COLO829 (cell line): ENCODE results near the gene TMEM150A.
"Not testable (repeated sequence)": the region's sequence is repeated elsewhere in the genome, so short reads cannot be mapped to it uniquely, and the experiment has no call there.

Experiments used
- DNase-seq: peaks from one replicate; pipeline ENCODE4 v3.0.0; 2012; ENCODE audit warnings: low spot score

The TMEM150A gene

GRCh38 chr2:85602476-85603234, at the start of gene TMEM150A:
TSS of gene TMEM150A (minus strand) at chr2:85602698. CDS start at chr2:85601948, 750 bp downstream.
- peak; percentile 81 for DNase-seq

GRCh38 chr2:85652056-85652455, 49.6 kb upstream of the TMEM150A start:
- no peak for DNase-seq

GRCh38 chr2:85651097-85651496, 48.6 kb upstream of the TMEM150A start:
- no peak for DNase-seq

- no peak for DNase-seq
Observed at GRCh38 chr2:85650456-85650855, 48.0 kb upstream of the TMEM150A start.

- DNase-seq: no peak
Observed at GRCh38 chr2:85649201-85650190, 47.0 kb upstream of the TMEM150A start.

GRCh38 chr2:85648619-85649018, 46.1 kb upstream of the TMEM150A start:
- peak; percentile 20 for DNase-seq

GRCh38 chr2:85647823-85648526, 45.5 kb upstream of the TMEM150A start:
- DNase-seq: no peak

- no peak for DNase-seq
Observed at GRCh38 chr2:85646166-85646565, 43.7 kb upstream of the TMEM150A start.

- DNase-seq: no peak
Observed at GRCh38 chr2:85644909-85645308, 42.4 kb upstream of the TMEM150A start.

GRCh38 chr2:85642725-85643124, 40.2 kb upstream of the TMEM150A start:
- DNase-seq: no peak

- DNase-seq: no peak
Observed at GRCh38 chr2:85635636-85636035, 33.1 kb upstream of the TMEM150A start.

- DNase-seq: no peak
Observed at GRCh38 chr2:85635011-85635410, 32.5 kb upstream of the TMEM150A start.

GRCh38 chr2:85631316-85631715, 28.8 kb upstream of the TMEM150A start:
- no peak for DNase-seq

- DNase-seq: no peak
Observed at GRCh38 chr2:85628658-85629057, 26.2 kb upstream of the TMEM150A start.

GRCh38 chr2:85623991-85624390, 21.5 kb upstream of the TMEM150A start:
- DNase-seq: no peak

- DNase-seq: no peak
Observed at GRCh38 chr2:85621338-85621737, 18.8 kb upstream of the TMEM150A start.

GRCh38 chr2:85619617-85620016, 17.1 kb upstream of the TMEM150A start:
- DNase-seq: no peak

- not testable (repeated sequence) for DNase-seq
Observed at GRCh38 chr2:85617723-85618122, 15.2 kb upstream of the TMEM150A start.

- no peak for DNase-seq
Observed at GRCh38 chr2:85615413-85615728, 12.9 kb upstream of the TMEM150A start.

GRCh38 chr2:85614757-85615156, 12.3 kb upstream of the TMEM150A start:
- DNase-seq: not testable (repeated sequence)

GRCh38 chr2:85613717-85614515, 11.4 kb upstream of the TMEM150A start:
- no peak for DNase-seq
